Fibroblast of lung (primary cell): ENCODE measurements around the gene UPP1.

Source experiments
- EZH2 ChIP-seq: IDR thresholded peaks from 2 replicates; pipeline ENCODE4 v1.5.1; 2012; ENCODE audit warnings: low read length, control low read depth, mild to moderate bottlenecking; ENCODE audit errors: missing control alignments
- TF ChIP-seq, protein P1 (sequence below), 2 donors: IDR thresholded peaks in 1 of 2; conservative IDR thresholded peaks in 1 of 2; 1 replicate in 1 of 2; 2 replicates in 1 of 2; pipeline ENCODE4 v1.5.1; 2011 to 2012; ENCODE audit warnings: low read length in 2 of 2, control low read depth in 1 of 2, inconsistent platforms in 1 of 2, low read depth in 1 of 2, mild to moderate bottlenecking in 1 of 2

DNA sequence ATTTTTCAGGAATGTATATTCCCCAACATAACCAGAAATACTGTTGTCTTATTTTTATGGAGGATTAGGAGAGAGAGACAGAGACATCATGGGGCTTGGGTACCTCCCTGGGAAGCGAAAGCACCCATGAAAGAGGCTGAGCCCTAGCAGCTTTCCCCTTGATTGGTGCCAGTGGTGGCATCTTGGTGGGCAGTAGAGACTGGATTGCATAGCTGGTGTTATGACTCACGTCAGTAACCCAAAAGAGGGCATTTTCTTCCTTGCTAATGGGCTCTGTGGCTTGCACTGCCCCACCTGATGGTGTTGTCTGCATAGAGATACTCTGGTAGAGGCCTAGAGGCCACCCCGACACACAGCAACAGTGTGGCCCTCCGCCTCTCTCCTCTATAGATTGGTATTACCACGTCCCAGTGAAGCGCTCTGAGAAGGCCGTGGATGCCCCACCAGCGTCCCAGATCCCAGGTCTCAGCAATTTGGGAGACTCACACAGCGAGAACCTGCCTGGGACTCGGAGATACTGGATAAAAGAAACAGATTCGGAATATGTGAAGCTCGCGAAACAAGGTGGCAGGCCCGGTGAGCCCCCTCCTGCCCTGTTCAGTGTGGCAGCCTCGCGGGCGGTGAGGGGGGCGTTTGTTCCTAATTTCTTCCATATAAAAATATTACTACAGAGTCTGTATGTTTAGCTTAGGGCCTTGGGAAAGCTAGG is 48.0 kb upstream of the UPP1 start:
- TF ChIP-seq EZH2, result no peak
- TF ChIP-seq, protein P1, sequence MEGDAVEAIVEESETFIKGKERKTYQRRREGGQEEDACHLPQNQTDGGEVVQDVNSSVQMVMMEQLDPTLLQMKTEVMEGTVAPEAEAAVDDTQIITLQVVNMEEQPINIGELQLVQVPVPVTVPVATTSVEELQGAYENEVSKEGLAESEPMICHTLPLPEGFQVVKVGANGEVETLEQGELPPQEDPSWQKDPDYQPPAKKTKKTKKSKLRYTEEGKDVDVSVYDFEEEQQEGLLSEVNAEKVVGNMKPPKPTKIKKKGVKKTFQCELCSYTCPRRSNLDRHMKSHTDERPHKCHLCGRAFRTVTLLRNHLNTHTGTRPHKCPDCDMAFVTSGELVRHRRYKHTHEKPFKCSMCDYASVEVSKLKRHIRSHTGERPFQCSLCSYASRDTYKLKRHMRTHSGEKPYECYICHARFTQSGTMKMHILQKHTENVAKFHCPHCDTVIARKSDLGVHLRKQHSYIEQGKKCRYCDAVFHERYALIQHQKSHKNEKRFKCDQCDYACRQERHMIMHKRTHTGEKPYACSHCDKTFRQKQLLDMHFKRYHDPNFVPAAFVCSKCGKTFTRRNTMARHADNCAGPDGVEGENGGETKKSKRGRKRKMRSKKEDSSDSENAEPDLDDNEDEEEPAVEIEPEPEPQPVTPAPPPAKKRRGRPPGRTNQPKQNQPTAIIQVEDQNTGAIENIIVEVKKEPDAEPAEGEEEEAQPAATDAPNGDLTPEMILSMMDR (conservative IDR thresholded peaks at IDR 0.05 in 1 of 2, IDR thresholded peaks at IDR 0.05 in 1 of 2; ENCODE audit: low read depth in 1 of 2, low read length in 2 of 2), result no peak
